Measurements from ENCODE around the gene SP3. TPM values are rescaled to one million over a fixed set of nuclear protein-coding genes. Genes with fewer than 3 reads are reported as not detected.

The SP3 gene
- polyA plus RNA-seq, 2 donors: 11.9 to 17.7 TPM

DNA sequence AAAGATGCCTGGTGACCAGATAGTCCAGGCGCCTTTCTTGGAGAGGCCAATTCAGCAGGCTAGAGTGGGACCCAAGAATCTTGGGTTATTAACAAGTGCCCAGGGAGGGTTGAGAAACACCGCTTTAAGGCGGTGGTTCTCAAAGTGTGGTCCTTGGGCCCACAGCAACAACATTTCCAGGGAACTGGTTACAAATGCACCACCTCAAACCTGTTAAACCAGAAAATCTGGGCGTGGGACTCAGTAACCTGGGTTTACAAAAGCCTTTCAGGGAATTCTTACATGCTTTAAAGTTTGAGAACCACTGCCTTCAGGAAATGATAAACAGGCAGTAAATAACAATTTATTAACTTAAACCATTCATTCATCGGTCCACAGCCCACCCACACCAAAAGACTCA lies 92.5 kb downstream of the SP3 start:
- WGBS, 2 donors: 64 to 76% methylated on average over 5 of the region's 5 CpGs
- Histone ChIP-seq H3K27me3 (ENCODE audit: control insufficient read depth in 1 of 2, insufficient read depth in 2 of 2, low read length in 2 of 2) (no peaks in the 10 kb centered on the region), H3K9me3 (ENCODE audit: control insufficient read depth in 2 of 2, insufficient read depth in 1 of 2, low read depth in 1 of 2, low read length in 1 of 2) (no peaks in the 10 kb centered on the region), H3K27ac (ENCODE audit: low read depth in 2 of 2, low read length in 1 of 2) (peak overlapping the region; percentile 60 to 81), H3K4me3 (ENCODE audit: low read depth in 1 of 2, low read length in 2 of 2) (no peak overlapping the region), H3K36me3 (ENCODE audit: control insufficient read depth in 2 of 2, insufficient read depth in 2 of 2, low read length in 1 of 2) (no peaks in the 10 kb centered on the region), H3K4me1 (ENCODE audit: control insufficient read depth in 2 of 2, insufficient read depth in 2 of 2, low read length in 1 of 2) (peaks cover 0 to 6% of the 10 kb centered on the region in 2 donors)

- Histone ChIP-seq H3K27ac (ENCODE audit: low read depth in 2 of 2, low read length in 1 of 2) (no peak overlapping the region), H3K9me3 (ENCODE audit: control insufficient read depth in 2 of 2, insufficient read depth in 1 of 2, low read depth in 1 of 2, low read length in 1 of 2) (no peaks in the 10 kb centered on the region), H3K27me3 (ENCODE audit: control insufficient read depth in 1 of 2, insufficient read depth in 2 of 2, low read length in 2 of 2) (no peaks in the 10 kb centered on the region), H3K36me3 (ENCODE audit: control insufficient read depth in 2 of 2, insufficient read depth in 2 of 2, low read length in 1 of 2) (no peaks in the 10 kb centered on the region), H3K4me3 (ENCODE audit: low read depth in 1 of 2, low read length in 2 of 2) (no peak overlapping the region), H3K4me1 (ENCODE audit: control insufficient read depth in 2 of 2, insufficient read depth in 2 of 2, low read length in 1 of 2) (peaks cover 0 to 6% of the 10 kb centered on the region in 2 donors)
- 87% methylated on average over 8 of the region's 8 CpGs for WGBS, 2 donors
These were observed 95.6 kb downstream of the SP3 start for GRCh38 chr2:173869244-173870229.

DNA sequence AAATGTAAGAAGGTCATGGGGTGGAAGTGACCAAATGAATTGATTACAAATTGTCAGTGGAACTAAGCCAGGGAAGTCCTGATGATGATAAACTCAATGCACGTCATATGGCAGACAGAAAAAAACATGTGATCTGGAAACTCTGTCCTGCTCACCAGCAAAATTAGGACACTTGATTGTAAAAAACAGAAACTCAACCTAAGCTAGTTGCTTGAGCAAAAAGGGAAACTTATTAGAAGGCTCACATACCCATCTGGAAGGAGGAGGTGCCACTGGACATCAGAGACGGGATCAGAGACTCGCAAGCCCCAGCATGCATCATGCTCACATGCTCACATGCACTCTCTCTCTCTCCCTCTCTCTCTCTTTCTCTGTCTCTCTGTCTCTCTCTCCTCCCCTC lies 96.8 kb downstream of the SP3 start:
- 58 to 71% methylated on average over 3 of the region's 3 CpGs for WGBS, 2 donors
- Histone ChIP-seq H3K36me3 (ENCODE audit: control insufficient read depth in 2 of 2, insufficient read depth in 2 of 2, low read length in 1 of 2) (no peaks in the 10 kb centered on the region), H3K9me3 (ENCODE audit: control insufficient read depth in 2 of 2, insufficient read depth in 1 of 2, low read depth in 1 of 2, low read length in 1 of 2) (no peaks in the 10 kb centered on the region), H3K4me3 (ENCODE audit: low read depth in 1 of 2, low read length in 2 of 2) (no peak overlapping the region), H3K4me1 (ENCODE audit: control insufficient read depth in 2 of 2, insufficient read depth in 2 of 2, low read length in 1 of 2) (peaks cover 0 to under 1% of the 10 kb centered on the region in 2 donors), H3K27me3 (ENCODE audit: control insufficient read depth in 1 of 2, insufficient read depth in 2 of 2, low read length in 2 of 2) (no peaks in the 10 kb centered on the region), H3K27ac (ENCODE audit: low read depth in 2 of 2, low read length in 1 of 2) (no peak overlapping the region)

DNA sequence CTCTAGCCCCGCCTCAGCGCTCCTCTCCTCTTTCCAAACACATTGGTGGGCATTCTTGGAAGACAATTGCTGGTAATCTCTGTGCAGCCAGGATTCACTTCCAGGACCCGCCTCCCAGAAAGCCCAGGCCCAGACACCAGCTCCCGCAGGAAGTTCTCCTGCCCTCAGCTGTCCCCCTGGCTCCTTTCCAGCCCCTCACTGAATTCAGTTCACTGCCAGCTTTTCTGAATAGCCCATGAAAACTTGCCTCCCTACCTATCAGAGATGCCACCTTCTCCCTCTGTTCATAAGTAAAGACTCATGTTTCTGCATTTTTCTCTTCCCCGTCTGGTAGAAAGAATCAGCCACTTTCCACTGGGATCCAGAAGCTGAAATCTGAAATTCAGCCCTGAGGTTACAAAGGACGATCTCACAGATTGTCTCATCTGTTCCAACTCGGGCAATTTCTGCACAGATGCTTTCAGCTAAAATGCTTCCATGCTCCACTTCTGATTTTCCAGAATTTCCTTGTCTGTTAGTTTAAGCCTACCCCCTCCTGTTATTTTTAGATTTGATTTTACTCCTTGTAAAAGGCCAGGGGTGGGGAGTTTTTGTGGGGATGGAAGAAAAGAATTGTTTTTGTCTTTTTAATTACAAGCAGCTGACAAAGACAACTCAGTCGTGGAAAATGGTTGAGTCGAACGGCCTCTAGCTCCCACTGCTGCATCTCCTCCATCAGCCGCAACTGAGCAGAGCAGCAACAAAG lies 98.1 kb downstream of the SP3 start:
- Histone ChIP-seq H3K4me3 (ENCODE audit: low read depth in 1 of 2, low read length in 2 of 2) (no peak overlapping the region), H3K27ac (ENCODE audit: low read depth in 2 of 2, low read length in 1 of 2) (no peak overlapping the region), H3K9me3 (ENCODE audit: control insufficient read depth in 2 of 2, insufficient read depth in 1 of 2, low read depth in 1 of 2, low read length in 1 of 2) (no peaks in the 10 kb centered on the region), H3K27me3 (ENCODE audit: control insufficient read depth in 1 of 2, insufficient read depth in 2 of 2, low read length in 2 of 2) (no peaks in the 10 kb centered on the region), H3K36me3 (ENCODE audit: control insufficient read depth in 2 of 2, insufficient read depth in 2 of 2, low read length in 1 of 2) (no peaks in the 10 kb centered on the region), H3K4me1 (ENCODE audit: control insufficient read depth in 2 of 2, insufficient read depth in 2 of 2, low read length in 1 of 2) (no peaks in the 10 kb centered on the region)
- WGBS, 2 donors: 63 to 64% methylated on average over 11 of the region's 11 CpGs

GRCh38 chr2:173865971-173866873 lies 99.0 kb downstream of the SP3 start:
- WGBS, 2 donors: 71 to 76% methylated on average over 12 of the region's 12 CpGs
- Histone ChIP-seq H3K36me3 (ENCODE audit: control insufficient read depth in 2 of 2, insufficient read depth in 2 of 2, low read length in 1 of 2) (no peaks in the 10 kb centered on the region), H3K4me1 (ENCODE audit: control insufficient read depth in 2 of 2, insufficient read depth in 2 of 2, low read length in 1 of 2) (no peaks in the 10 kb centered on the region), H3K9me3 (ENCODE audit: control insufficient read depth in 2 of 2, insufficient read depth in 1 of 2, low read depth in 1 of 2, low read length in 1 of 2) (no peaks in the 10 kb centered on the region), H3K27me3 (ENCODE audit: control insufficient read depth in 1 of 2, insufficient read depth in 2 of 2, low read length in 2 of 2) (no peaks in the 10 kb centered on the region), H3K27ac (ENCODE audit: low read depth in 2 of 2, low read length in 1 of 2) (no peak overlapping the region), H3K4me3 (ENCODE audit: low read depth in 1 of 2, low read length in 2 of 2) (no peak overlapping the region)

GRCh38 chr2:173862612-173863217 lies 102.5 kb downstream of the SP3 start:
- no peak overlapping the region for H3K27ac ChIP-seq (ENCODE audit: low read depth in 2 of 2, low read length in 1 of 2)
- no peaks in the 10 kb centered on the region for H3K9me3 ChIP-seq (ENCODE audit: control insufficient read depth in 2 of 2, insufficient read depth in 1 of 2, low read depth in 1 of 2, low read length in 1 of 2)
- no peaks in the 10 kb centered on the region for H3K36me3 ChIP-seq (ENCODE audit: control insufficient read depth in 2 of 2, insufficient read depth in 2 of 2, low read length in 1 of 2)
- H3K27me3 ChIP-seq (ENCODE audit: control insufficient read depth in 1 of 2, insufficient read depth in 2 of 2, low read length in 2 of 2): no peaks in the 10 kb centered on the region
- no peak overlapping the region for H3K4me3 ChIP-seq (ENCODE audit: low read depth in 1 of 2, low read length in 2 of 2)
- 66 to 73% methylated on average over 4 of the region's 4 CpGs for WGBS, 2 donors
- H3K4me1 ChIP-seq (ENCODE audit: control insufficient read depth in 2 of 2, insufficient read depth in 2 of 2, low read length in 1 of 2): no peaks in the 10 kb centered on the region

- Histone ChIP-seq H3K4me3 (ENCODE audit: low read depth in 1 of 2, low read length in 2 of 2) (no peak overlapping the region), H3K27me3 (ENCODE audit: control insufficient read depth in 1 of 2, insufficient read depth in 2 of 2, low read length in 2 of 2) (no peaks in the 10 kb centered on the region), H3K9me3 (ENCODE audit: control insufficient read depth in 2 of 2, insufficient read depth in 1 of 2, low read depth in 1 of 2, low read length in 1 of 2) (no peaks in the 10 kb centered on the region), H3K4me1 (ENCODE audit: control insufficient read depth in 2 of 2, insufficient read depth in 2 of 2, low read length in 1 of 2) (no peaks in the 10 kb centered on the region), H3K27ac (ENCODE audit: low read depth in 2 of 2, low read length in 1 of 2) (no peak overlapping the region), H3K36me3 (ENCODE audit: control insufficient read depth in 2 of 2, insufficient read depth in 2 of 2, low read length in 1 of 2) (no peaks in the 10 kb centered on the region)
- WGBS, 2 donors: 65 to 66% methylated on average over 6 of the region's 6 CpGs
These were observed 104.6 kb downstream of the SP3 start for GRCh38 chr2:173860566-173860965.

GRCh38 chr2:173860082-173860481 lies 105.1 kb downstream of the SP3 start:
- no peaks in the 10 kb centered on the region for H3K27me3 ChIP-seq (ENCODE audit: control insufficient read depth in 1 of 2, insufficient read depth in 2 of 2, low read length in 2 of 2)
- WGBS, 2 donors: 39 to 46% methylated on average over 2 of the region's 2 CpGs
- H3K27ac ChIP-seq (ENCODE audit: low read depth in 2 of 2, low read length in 1 of 2): no peak overlapping the region
- no peaks in the 10 kb centered on the region for H3K9me3 ChIP-seq (ENCODE audit: control insufficient read depth in 2 of 2, insufficient read depth in 1 of 2, low read depth in 1 of 2, low read length in 1 of 2)
- H3K36me3 ChIP-seq (ENCODE audit: control insufficient read depth in 2 of 2, insufficient read depth in 2 of 2, low read length in 1 of 2): no peaks in the 10 kb centered on the region
- H3K4me1 ChIP-seq (ENCODE audit: control insufficient read depth in 2 of 2, insufficient read depth in 2 of 2, low read length in 1 of 2): no peaks in the 10 kb centered on the region
- no peak overlapping the region for H3K4me3 ChIP-seq (ENCODE audit: low read depth in 1 of 2, low read length in 2 of 2)

- Histone ChIP-seq H3K27me3 (ENCODE audit: control insufficient read depth in 1 of 2, insufficient read depth in 2 of 2, low read length in 2 of 2) (no peaks in the 10 kb centered on the region), H3K4me1 (ENCODE audit: control insufficient read depth in 2 of 2, insufficient read depth in 2 of 2, low read length in 1 of 2) (no peaks in the 10 kb centered on the region), H3K36me3 (ENCODE audit: control insufficient read depth in 2 of 2, insufficient read depth in 2 of 2, low read length in 1 of 2) (no peaks in the 10 kb centered on the region), H3K9me3 (ENCODE audit: control insufficient read depth in 2 of 2, insufficient read depth in 1 of 2, low read depth in 1 of 2, low read length in 1 of 2) (no peaks in the 10 kb centered on the region), H3K27ac (ENCODE audit: low read depth in 2 of 2, low read length in 1 of 2) (no peak overlapping the region), H3K4me3 (ENCODE audit: low read depth in 1 of 2, low read length in 2 of 2) (no peak overlapping the region)
- WGBS, 2 donors: 41 to 42% methylated on average over 10 of the region's 10 CpGs
These were observed 106.9 kb downstream of the SP3 start for GRCh38 chr2:173858291-173858731.

Measured in esophagus (tissue), 2 donors.